HG03571 (cell line): ENCODE results near the gene NMNAT2.

Experiments
- ATAC-seq: cut with Tn5 transposase; IDR thresholded peaks from one replicate; pipeline ENCODE4 v1.9.1; 2021; ENCODE audit not compliant: unreplicated experiment

NMNAT2 gene

DNA sequence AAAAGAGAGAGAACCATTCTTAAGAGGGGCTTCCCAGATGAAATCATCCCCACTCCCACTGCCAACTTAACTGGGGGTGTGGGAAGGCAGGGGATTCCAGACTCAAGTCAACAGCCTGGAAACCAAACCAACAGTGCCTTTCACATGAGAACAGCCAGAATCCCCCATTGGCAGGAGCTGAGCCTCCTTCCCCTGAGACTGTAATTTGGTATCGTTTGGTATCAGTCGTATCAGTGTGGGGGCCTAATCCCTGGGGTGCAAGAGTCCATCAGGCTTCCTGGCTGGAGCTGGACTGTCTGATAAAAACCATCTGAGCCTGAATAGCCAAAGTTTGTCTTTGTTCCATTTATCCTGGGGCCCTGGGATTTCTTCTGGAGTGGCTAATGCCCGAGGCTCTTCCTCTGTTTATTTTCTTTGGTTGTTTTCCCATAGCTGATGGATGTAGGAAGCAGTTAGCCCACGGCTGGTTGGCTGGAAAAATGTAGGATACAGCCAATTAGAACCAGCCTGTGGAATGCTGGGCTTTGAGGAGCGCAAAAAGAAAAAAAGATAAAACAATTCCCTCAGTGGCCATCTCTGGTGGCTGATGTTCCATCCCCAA lies 147.5 kb downstream of the NMNAT2 start:
- no peak for ATAC-seq

DNA sequence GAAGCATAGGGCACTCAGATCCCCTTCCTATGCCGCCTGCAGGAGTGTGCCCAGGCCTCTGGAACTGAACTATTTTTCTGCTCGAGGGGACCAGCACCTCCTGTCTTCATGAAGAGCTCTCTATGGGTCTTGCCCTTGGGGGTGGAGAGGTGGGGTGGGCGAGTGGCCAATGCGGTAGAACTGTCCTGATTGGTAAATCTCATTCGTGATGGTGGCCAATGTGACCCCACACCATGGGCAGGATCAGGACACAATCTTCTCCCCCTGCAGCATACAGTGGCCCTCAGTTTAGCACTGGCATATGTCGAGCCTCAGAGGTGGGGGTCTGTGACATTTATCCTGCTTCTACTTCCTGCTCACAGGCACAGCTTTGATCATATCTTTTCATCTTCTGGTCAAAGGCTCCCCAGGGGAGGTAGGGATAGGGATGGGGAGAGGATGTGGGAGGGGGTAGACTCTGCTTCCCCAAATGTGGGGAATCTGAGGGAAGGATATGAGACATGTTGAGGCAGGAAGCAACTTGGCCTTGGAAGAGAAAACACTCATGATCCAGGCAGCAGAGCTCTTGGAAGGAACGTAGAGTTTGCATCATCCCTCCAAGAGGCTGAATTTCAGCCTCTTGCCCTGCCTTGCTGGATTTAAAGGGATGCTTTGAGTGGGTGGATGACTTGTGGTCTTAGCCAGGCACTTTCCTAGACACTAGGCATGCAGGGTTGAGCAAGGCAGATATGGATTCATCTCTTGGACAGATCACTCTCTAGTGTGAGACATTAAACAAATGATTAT lies 150.3 kb downstream of the NMNAT2 start:
- ATAC-seq, result no peak

GRCh38 chr1:183263886-183264602 lies 154.1 kb downstream of the NMNAT2 start:
- no peak for ATAC-seq

DNA sequence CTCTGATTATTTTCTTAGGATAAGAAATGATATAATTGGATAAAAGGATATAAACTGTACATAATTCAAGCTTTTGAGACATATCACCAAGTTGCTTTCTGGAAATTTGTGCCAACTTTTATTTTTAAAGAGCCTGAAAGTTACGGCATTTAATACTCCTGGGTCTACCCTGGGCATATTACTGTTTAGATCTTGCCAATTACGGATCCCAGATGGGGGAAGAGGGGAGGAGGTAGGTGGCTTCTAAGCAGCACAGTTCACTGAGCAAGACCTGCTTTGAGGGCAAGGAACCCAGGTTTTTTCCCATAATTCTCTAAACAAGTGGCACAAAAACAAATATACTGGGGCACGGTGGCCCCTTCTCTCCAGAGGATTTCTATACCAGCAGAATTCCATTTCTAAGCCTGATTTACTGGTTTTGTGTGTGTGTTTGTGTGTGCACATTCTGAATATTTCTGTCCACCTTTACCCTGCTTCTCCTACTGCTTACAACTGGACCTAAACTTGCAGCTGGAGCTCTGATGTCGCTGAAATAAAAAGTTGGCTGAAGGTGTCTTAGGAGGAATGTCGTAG lies 155.5 kb downstream of the NMNAT2 start:
- ATAC-seq, result no peak

GRCh38 chr1:183259924-183260323 lies 158.3 kb downstream of the NMNAT2 start:
- no peak for ATAC-seq

DNA sequence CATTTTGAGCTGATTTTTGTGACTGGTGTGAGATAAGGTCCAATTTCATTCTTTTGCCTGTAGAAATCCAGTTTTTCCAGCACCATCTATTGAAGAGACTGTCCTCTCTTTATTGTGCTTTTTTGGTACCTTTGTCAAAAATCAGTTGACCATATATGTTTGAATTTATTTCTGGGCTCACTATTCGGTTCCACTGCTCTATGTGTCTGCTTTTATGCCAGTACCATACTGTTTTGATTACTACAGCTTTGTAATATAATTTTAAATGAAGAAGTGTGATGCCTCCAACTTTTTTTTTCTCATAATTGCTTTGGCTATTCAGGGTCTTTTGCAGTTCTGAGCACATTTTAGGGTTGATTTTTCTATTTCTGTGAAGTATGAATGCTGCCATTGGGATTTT lies 163.1 kb downstream of the NMNAT2 start:
- ATAC-seq, result no peak

DNA sequence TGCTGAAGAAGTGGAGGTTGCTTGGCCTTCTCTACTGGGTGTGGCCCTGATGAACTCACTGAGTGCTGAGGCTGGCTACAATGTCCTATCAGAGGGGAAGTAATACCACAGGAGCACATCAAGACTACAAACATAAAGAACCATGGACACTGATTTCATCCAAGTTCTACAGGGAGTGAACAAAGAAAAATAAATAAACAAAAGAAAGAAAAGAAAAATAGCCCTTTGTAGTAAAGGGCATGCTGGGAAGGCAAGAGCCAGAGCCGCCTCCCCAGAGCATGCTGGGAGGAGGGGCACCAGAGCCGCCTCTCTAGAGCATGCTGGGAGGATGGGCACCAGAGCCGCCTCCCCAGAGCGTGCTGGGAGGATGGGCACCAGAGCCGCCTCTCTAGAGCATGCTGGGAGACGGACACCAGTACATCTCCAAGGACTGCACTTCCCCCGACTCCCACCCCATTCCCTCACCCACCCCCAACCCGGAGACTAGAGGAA lies 166.2 kb downstream of the NMNAT2 start:
- no peak for ATAC-seq

GRCh38 chr1:183251101-183251958 lies 166.8 kb downstream of the NMNAT2 start:
- no peak for ATAC-seq

- ATAC-seq, result no peak
These were observed 168.2 kb downstream of the NMNAT2 start for GRCh38 chr1:183249941-183250452.

DNA sequence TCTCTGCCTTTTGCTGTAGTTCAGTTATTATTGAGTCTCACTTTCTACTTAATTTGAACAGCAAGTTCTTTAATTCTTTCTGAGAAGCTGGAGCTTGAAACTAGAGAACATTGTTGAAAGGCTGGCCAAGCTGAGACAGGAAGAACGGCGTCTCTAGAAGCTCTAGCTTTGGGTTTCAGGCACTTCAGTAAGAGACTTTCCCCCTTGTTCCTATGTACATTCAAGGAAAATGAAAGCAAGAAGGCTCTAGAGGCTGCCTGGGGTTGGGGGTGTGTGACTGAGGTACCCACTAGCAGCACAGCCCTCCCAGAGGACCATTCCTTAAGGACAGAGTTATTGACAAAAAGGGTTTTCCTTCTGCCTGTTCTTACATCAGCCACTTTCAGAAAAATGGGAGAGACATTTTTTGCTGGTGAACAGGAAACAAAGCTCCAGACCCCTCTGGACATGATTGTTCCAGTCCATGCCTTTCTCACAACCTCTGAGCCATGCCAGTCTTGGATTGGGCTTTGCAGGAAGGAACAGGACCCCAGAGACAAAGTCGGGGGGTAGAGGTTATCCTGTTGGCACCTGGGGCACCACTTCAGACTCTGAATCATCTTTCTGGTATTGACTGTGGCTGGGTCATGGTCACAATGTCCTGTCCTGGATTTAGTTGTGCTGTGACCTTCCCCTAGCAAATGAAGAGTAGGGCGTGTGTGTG lies 169.0 kb downstream of the NMNAT2 start:
- no peak for ATAC-seq

DNA sequence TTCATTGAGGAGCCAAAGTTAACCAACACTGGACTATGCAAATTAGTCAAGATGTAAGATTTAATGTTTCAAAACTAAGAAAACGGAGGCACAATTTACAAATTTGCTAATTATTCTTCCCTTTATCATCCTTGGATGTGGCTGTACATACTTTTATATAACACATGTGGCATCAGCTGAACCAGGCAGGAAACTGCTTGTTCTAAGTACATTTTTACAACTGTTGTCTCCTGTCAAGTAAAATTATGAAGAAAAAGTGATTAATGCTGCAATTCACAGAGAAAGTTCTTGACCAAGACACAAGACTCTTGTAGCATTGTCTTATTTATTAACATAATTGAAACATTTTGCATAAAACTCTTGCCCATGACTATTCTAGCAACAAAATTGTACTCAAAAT lies 170.2 kb downstream of the NMNAT2 start:
- ATAC-seq, result no peak

GRCh38 chr1:183247484-183247883 lies 170.7 kb downstream of the NMNAT2 start:
- no peak for ATAC-seq

DNA sequence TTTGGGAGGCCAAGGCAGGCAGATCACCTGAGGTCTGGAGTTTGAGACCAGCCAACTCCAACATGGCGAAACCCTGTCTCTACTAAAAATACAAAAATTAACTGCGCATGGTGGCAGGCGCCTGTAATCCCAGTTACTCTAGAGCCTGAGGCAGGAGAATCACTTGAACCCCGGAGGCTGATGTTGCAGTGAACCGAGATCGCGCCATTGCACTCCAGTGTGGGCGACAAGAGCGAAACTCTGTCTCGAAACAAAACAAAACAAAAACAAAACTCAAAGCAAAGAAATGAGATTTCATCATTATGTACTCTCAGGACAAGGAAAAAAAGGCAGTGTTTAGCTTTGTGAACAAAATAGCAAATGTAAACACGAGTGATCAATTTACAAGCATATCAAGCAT lies 171.1 kb downstream of the NMNAT2 start:
- no peak for ATAC-seq

DNA sequence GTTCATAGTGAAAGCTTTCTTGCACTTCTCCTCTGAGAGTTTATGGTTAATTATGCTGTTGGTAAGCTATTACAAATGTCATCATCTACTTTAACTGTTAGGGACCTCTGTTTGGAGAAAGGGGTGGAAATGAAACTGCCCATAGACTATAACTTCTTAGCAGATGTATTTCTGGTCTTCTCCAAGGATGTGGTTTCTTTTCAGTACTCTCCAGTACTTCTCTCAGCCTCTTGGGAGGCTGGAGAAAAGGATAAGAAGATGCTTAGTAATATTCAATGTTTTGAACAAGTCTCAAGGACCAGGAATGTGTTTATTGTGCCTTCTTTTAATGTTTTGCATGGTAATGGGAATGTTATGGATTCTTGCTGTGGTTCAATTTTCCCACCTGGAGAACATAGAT lies 171.7 kb downstream of the NMNAT2 start:
- ATAC-seq, result no peak

GRCh38 chr1:183245357-183245756 lies 172.8 kb downstream of the NMNAT2 start:
- ATAC-seq, result no peak

- ATAC-seq, result no peak
These were observed 173.7 kb downstream of the NMNAT2 start for GRCh38 chr1:183244466-183244865.

- ATAC-seq, result no peak
These were observed 174.8 kb downstream of the NMNAT2 start for GRCh38 chr1:183243161-183244050.

DNA sequence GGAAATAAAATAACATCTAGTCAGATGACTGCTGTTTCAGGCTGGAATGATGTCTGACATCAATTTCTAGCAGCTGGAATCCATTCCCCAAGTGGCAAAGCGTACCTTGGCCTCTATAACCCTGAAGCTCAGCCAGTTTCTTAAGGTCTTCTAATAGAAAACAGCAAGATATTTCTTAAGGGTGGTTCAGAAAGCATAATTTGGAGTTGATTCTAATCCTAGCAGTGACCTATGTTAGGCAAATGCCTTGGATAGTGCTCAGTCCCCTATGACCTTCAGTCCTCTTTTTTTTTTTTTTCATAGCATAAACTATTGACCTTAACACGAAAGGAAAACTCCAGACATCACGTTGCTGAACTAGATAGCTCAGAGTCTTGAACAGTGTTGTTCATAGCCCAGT lies 175.6 kb downstream of the NMNAT2 start:
- no peak for ATAC-seq

DNA sequence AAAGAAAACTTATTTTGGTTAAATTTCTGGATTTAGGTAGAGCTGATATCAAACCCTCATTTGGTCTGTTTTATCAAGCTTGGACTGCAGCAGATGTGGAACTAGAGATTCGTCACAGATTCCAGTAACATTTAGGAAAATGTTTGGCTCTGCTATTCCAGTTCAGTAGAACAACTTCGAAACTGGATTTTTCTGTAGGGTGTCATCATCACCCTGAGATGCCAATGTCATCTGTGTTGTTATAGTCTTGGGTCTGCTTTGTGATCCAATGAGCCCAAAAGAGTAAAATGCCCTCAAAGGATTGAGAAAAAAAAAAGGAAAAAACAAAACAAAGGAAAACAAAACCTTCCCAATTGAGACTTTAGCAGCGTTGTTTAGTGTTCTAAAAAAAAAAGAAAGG lies 176.7 kb downstream of the NMNAT2 start:
- ATAC-seq, result no peak
